ENCODE measurements around the gene MAP3K15.

Gene MAP3K15

GRCh38 chrX:19343535-19344408 lies 171.5 kb downstream of the MAP3K15 start, which contains the start of gene PDHA1:
PDHA1 (plus strand) TSS chrX:19343927; CDS start chrX:19344038, 111 bp downstream.
- DNase-seq (ENCODE audit: low spot score): peak; percentile 91

GRCh38 chrX:19343085-19343534 lies 172.2 kb downstream of the MAP3K15 start:
- no peak for DNase-seq (ENCODE audit: low spot score)

- no peak for DNase-seq (ENCODE audit: low spot score)
Measured at GRCh38 chrX:19342331-19342906, 172.9 kb downstream of the MAP3K15 start.

- DNase-seq (ENCODE audit: low spot score): no peak
Measured at GRCh38 chrX:19334945-19335626, 180.2 kb downstream of the MAP3K15 start.

GRCh38 chrX:19332983-19333382 lies 182.3 kb downstream of the MAP3K15 start:
- no peak for DNase-seq (ENCODE audit: low spot score)

GRCh38 chrX:19331831-19332230 lies 183.5 kb downstream of the MAP3K15 start:
- DNase-seq (ENCODE audit: low spot score): no peak

- DNase-seq (ENCODE audit: low spot score): no peak
Measured at GRCh38 chrX:19326567-19326966, 188.7 kb downstream of the MAP3K15 start.

All from globus pallidus (tissue), 1 donor.